ENCODE measurements around the gene SKI. TPM values are rescaled to one million over a fixed set of nuclear protein-coding genes. Genes with fewer than 3 reads are reported as not detected.

SKI gene
- total RNA-seq, 1 experiment from 2014 or later, result 38.2 TPM

DNA sequence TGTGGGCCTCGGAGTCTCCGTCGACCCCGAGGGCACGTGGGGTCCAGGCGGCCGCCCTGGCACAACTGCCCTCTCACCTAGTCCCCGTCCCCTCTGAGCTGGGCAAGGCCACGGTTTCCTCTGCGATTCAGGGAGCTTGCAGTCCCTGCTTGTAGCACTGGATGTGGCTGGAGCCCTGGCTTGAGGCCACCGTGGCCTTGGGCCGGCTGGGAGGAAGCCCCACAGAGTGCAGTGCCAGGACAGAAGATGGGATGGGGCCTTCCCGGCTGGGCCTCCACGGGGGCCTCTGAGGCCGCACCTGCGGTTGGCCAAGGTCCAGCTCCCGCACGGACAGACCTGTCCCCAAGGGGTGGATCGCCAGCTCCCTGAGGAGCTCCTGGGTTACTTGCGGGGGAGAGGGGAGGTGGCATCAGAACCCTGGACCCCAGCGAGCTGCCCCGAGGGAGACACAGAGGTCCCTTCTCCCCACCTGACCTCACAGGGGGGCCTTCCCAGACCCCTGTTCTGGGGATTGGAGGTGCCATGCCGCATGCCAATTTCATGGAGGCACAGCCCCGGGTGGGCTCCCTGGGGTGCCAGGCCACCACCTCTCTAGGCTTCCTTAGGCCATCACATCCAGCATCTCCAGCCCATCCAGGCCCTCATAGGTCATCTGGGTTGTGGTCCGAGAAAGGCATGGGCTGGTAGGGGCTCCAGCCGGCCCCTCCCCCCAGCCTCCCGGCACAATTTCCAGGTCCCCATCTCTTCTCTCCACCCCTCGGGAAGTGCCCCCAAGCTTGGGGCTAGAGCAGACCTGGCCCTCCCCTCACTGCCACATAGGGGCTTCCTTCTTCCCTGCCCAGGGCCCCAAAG lies 82.4 kb downstream of the SKI start:
- no peak overlapping the region for H3K4me3 Mint-ChIP-seq (ENCODE audit: unreplicated experiment)
- no peaks in the 10 kb centered on the region for H3K27me3 ChIP-seq (replicated peaks; ENCODE audit: control insufficient read depth, insufficient read depth, low read length)
- peaks cover 26% of the 10 kb centered on the region for H3K36me3 Mint-ChIP-seq (ENCODE audit: insufficient read depth, unreplicated experiment)
- H3K4me3 ChIP-seq (ENCODE audit: low read depth, low read length), result no peak overlapping the region
- no peaks in the 10 kb centered on the region for H3K4me1 Mint-ChIP-seq (ENCODE audit: low read depth, unreplicated experiment)
- ChIA-PET POLR2A (no interaction called here), CTCF (interaction anchor here (0.8 kb wide), 1 partner anchor 116 kb away, joined by 3 read pairs; the partner anchor contains the start of gene FAAP20)
- intact Hi-C loops (cut with micrococcal nuclease; ENCODE audit: unreplicated experiment), result loop anchor here (10.0 kb wide), 2 partner anchors 56 to 86 kb away; partner anchors contain the start of gene SKI
- no peak for DNase-seq
- H3K4me1 ChIP-seq, result peaks cover 19% of the 10 kb centered on the region; the same call in 1 of the 2 replicates
- no peaks in the 10 kb centered on the region for H3K36me3 ChIP-seq (ENCODE audit: control insufficient read depth, insufficient read depth, low read length)
- BruUV-seq (replicated peaks), result no TSS peak
- peak overlapping the region; percentile 80 for H3K27ac Mint-ChIP-seq (ENCODE audit: unreplicated experiment)
- no peaks in the 10 kb centered on the region for H3K27me3 Mint-ChIP-seq (ENCODE audit: insufficient read depth, unreplicated experiment)
- no peaks in the 10 kb centered on the region for H3K9me3 Mint-ChIP-seq (ENCODE audit: unreplicated experiment)
- TF ChIP-seq, protein P1, sequence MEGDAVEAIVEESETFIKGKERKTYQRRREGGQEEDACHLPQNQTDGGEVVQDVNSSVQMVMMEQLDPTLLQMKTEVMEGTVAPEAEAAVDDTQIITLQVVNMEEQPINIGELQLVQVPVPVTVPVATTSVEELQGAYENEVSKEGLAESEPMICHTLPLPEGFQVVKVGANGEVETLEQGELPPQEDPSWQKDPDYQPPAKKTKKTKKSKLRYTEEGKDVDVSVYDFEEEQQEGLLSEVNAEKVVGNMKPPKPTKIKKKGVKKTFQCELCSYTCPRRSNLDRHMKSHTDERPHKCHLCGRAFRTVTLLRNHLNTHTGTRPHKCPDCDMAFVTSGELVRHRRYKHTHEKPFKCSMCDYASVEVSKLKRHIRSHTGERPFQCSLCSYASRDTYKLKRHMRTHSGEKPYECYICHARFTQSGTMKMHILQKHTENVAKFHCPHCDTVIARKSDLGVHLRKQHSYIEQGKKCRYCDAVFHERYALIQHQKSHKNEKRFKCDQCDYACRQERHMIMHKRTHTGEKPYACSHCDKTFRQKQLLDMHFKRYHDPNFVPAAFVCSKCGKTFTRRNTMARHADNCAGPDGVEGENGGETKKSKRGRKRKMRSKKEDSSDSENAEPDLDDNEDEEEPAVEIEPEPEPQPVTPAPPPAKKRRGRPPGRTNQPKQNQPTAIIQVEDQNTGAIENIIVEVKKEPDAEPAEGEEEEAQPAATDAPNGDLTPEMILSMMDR (IDR thresholded peaks at IDR 0.05; ENCODE audit: insufficient read depth in 1 of 2, low read depth in 1 of 2, low read length in 1 of 2, severe bottlenecking in 1 of 2, unreplicated experiment in 1 of 2), result no peak
- H3K9me3 ChIP-seq, result no peaks in the 10 kb centered on the region

DNA sequence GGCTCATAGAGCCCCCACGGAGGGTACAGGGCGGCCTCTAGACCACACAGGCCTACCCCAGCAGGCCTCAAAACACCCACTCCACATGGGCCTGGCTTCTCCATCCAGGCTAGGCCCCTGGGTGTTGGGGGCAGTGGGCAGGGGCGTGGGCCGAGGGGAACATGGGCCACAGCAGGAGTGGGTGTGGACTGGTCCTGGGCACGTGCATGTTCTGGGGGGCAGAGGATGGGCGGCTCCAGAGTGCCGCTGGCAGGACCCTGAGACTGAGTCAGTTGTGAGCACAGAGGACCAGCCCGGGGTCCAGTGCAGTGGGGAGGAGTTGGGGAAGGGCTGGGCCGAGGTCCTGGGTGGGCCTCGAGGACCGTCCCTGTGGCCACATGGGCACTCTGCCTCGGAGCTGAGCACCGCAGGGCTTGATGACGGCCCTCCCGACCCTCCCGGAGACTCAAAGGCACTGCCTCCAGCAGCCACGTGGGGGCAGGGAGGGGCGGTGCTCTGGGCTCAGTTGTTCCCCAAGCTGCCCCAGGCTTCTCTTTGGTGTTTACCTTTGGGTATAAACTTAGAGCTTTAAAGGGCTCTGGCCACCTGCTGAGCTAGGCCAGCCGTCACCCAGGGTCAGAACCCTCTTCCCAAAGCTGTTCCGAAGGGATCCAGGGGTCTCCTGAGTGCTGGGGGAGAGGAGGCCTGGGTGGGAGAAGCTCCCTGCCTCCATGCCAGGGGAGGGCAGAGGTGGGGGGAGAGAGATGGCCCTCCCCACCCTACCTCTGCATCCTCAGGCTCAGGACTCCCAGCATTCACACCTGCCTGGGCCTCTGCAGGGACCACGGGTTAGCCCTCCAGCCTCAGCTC lies 83.3 kb downstream of the SKI start:
- H3K4me3 ChIP-seq (ENCODE audit: low read depth, low read length), result no peak overlapping the region
- peak overlapping the region; percentile 80 for H3K27ac Mint-ChIP-seq (ENCODE audit: unreplicated experiment)
- no peaks in the 10 kb centered on the region for H3K9me3 ChIP-seq
- no peaks in the 10 kb centered on the region for H3K27me3 Mint-ChIP-seq (ENCODE audit: insufficient read depth, unreplicated experiment)
- TF ChIP-seq, protein P1 (IDR thresholded peaks at IDR 0.05; ENCODE audit: insufficient read depth in 1 of 2, low read depth in 1 of 2, low read length in 1 of 2, severe bottlenecking in 1 of 2, unreplicated experiment in 1 of 2), result peak; percentile 11 to 49
- H3K27me3 ChIP-seq (replicated peaks; ENCODE audit: control insufficient read depth, insufficient read depth, low read length), result no peaks in the 10 kb centered on the region
- no peaks in the 10 kb centered on the region for H3K4me1 Mint-ChIP-seq (ENCODE audit: low read depth, unreplicated experiment)
- H3K36me3 ChIP-seq (ENCODE audit: control insufficient read depth, insufficient read depth, low read length), result no peaks in the 10 kb centered on the region
- no peaks in the 10 kb centered on the region for H3K9me3 Mint-ChIP-seq (ENCODE audit: unreplicated experiment)
- no peak overlapping the region for H3K4me3 Mint-ChIP-seq (ENCODE audit: unreplicated experiment)
- POLR2A ChIA-PET, result no interaction called here
- no TSS peak for BruUV-seq (replicated peaks)
- intact Hi-C loops (cut with micrococcal nuclease; ENCODE audit: unreplicated experiment), result loop anchor here (10.0 kb wide), 2 partner anchors 57 to 87 kb away; partner anchors contain the start of gene SKI
- H3K36me3 Mint-ChIP-seq (ENCODE audit: insufficient read depth, unreplicated experiment), result peaks cover 21% of the 10 kb centered on the region
- peak; percentile 64 to 66 for DNase-seq
- CTCF ChIA-PET, result interaction anchor here (0.6 to 1.3 kb wide), 4 partner anchors 11 to 1475 kb away, joined by 3 to 5 read pairs (median 3); partner anchors contain the start of gene FAAP20
- H3K4me1 ChIP-seq, result peaks cover 21% of the 10 kb centered on the region; the same call in 1 of the 2 replicates

DNA sequence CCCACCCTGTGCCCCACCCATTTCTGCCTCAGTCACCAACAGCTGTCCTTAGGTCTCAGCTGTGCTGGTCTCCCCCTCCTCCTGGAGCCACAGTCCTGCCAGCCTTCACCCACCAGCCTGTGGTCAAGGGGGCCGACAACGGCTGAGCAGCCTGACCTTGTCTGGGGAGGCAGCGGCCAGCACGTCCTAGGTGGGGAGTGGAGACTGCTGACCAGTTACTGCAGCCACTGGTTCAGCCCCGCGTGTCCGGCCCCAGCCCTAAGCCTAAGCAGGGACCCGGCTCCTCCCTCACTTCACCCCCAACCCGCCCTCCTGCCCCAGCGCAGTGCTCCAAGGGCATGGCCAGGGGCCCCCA lies 84.0 kb downstream of the SKI start:
- Mint-ChIP-seq H3K36me3 (ENCODE audit: insufficient read depth, unreplicated experiment) (peaks cover 15% of the 10 kb centered on the region), H3K4me3 (ENCODE audit: unreplicated experiment) (no peak overlapping the region), H3K9me3 (ENCODE audit: unreplicated experiment) (no peaks in the 10 kb centered on the region), H3K4me1 (ENCODE audit: low read depth, unreplicated experiment) (no peaks in the 10 kb centered on the region), H3K27me3 (ENCODE audit: insufficient read depth, unreplicated experiment) (no peaks in the 10 kb centered on the region), H3K27ac (ENCODE audit: unreplicated experiment) (no peak overlapping the region)
- intact Hi-C loops (cut with micrococcal nuclease; ENCODE audit: unreplicated experiment), result loop anchor here (10.0 kb wide), 2 partner anchors 57 to 87 kb away; partner anchors contain the start of gene SKI
- H3K9me3 ChIP-seq, result no peaks in the 10 kb centered on the region
- H3K4me3 ChIP-seq (ENCODE audit: low read depth, low read length), result no peak overlapping the region
- BruUV-seq (replicated peaks), result no TSS peak
- H3K4me1 ChIP-seq, result peaks cover 21% of the 10 kb centered on the region; the same call in 1 of the 2 replicates
- TF ChIP-seq, protein P1 (IDR thresholded peaks at IDR 0.05; ENCODE audit: insufficient read depth in 1 of 2, low read depth in 1 of 2, low read length in 1 of 2, severe bottlenecking in 1 of 2, unreplicated experiment in 1 of 2), result no peak
- DNase-seq, result no peak
- H3K27me3 ChIP-seq (replicated peaks; ENCODE audit: control insufficient read depth, insufficient read depth, low read length), result no peaks in the 10 kb centered on the region
- H3K36me3 ChIP-seq (ENCODE audit: control insufficient read depth, insufficient read depth, low read length), result no peaks in the 10 kb centered on the region
- POLR2A ChIA-PET, result no interaction called here
- CTCF ChIA-PET, result interaction anchor here (0.6 to 1.3 kb wide), 3 partner anchors 10 to 1474 kb away, joined by 3 to 5 read pairs (median 3); no protein-coding TSS in a partner anchor
